D721Med (cell line): Measurements from ENCODE around the gene CLCF1.

Experiments
- DNase-seq: peaks from one replicate; pipeline ENCODE4 v3.0.0; 2011; ENCODE audit warnings: low spot score; ENCODE audit not compliant: insufficient read length
- FAIRE-seq: peaks from 2 replicates; lab custom pipeline; 2011; peaks lifted over from hg19 to GRCh38; lab: Jason Lieb, UNC
- CTCF ChIP-seq: IDR thresholded peaks from 2 replicates; pipeline ENCODE4 v1.5.1; 2012; ENCODE audit warnings: mild to moderate bottlenecking, control low read depth; ENCODE audit not compliant: insufficient read depth; ENCODE audit errors: missing control alignments

The CLCF1 gene

DNA sequence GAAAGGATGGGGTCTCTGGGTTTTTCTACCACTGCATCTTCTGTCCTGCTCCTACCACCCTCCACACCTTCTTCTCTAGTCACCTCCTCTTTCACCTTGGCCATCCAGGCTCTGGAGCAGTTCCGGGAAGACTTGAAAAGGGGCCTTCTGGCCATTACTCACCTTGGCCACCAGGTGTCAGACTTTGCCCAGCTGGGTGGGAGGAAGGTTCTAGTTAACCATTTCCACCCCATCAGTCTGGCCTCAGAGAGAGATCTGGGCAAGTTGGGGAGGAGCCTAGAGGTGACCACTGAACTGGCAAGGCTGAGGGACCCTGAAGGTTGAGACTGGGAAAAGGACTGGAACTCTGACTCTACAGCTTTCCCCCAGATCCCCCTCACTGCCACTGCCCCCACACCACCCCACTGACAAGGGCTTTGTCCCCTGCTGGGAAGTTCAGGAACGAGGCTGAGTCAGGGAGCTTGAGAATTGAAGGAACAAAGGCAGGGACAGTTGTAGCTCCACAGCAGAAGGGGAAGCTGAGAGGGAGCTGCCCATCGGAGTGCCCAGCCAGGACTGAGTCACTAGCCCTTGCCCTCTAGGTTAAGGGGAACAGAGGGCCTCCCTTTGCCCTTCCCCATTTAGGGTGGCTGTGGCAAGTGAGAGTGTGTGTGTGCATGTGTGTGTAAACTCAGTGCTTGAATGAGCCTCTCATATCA, 16.4 kb downstream of the CLCF1 start:
- DNase-seq: peak; percentile 87
- TF ChIP-seq CTCF: peak; percentile 93
- FAIRE-seq: no peak

DNA sequence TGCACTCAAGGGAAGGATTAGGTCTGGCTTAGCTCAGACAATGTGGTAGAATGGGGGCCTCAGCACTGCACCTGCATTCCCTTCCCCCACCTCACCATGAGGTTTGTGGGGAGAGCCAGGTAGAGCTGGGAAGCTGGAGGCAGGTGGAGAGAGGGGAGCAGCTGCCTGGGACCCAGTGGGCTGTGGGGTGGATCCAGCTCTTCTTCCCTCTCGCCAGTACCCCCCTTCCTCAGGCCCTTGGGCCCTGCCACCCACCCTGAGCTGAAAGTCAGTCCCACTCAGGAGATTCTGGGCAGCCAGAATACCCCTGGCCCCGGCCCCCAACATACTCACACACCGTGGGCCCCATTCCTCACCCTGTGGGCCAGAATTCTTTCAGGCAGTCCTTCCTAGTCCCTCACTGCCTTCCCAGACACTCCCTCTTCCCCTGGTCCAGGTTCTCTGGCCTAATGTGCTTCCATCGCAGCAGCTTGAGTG, 17.0 kb downstream of the CLCF1 start:
- no peak for TF ChIP-seq CTCF
- no peak for FAIRE-seq
- DNase-seq: peak; percentile 10

GRCh38 chr11:67355794-67356386, 17.5 kb downstream of the CLCF1 start:
- no peak for DNase-seq
- no peak for TF ChIP-seq CTCF
- no peak for FAIRE-seq

DNA sequence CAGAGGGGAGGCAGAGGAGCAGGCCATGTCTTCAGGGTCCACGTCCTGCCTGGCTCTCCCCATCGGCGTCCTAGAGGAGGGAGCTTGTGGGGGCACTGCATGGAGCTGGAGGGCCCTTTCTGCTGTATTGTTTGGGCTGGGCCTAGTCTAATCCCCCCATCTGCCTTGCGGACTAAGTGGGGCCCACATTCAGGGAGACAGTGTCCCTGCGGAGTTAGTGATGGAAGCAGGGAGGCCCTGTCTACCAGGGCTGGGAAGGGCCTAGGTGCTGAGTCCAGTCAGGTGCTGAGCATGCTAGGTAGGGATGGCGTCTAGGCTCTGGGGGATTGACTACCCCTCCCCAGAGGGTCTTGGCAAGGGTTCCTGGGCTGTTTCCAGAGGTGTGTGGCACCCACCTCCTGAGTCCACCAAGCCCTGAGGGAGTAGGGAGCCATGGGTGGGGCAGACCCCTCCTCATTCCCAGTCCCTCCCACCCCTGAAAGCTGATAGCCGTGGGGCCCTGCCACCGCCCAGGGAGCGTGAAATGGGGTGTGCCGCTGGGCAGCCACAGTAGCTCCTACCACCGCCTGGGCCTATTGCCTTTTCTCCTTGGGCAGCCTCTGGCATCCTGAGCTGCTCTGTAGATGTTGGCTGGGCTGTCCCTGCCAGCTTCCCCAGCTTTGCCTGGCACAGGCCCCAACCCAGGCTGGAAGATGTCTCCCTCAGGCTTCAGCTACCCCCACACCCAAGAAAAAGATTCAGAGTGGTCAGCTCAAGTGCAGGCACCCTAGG, 18.2 kb downstream of the CLCF1 start:
- DNase-seq: peak; percentile 3
- no peak for FAIRE-seq
- TF ChIP-seq CTCF: no peak

GRCh38 chr11:67354075-67355022, 19.0 kb downstream of the CLCF1 start:
- FAIRE-seq (no peak), DNase-seq (peak; percentile 9)
- TF ChIP-seq CTCF: no peak

DNA sequence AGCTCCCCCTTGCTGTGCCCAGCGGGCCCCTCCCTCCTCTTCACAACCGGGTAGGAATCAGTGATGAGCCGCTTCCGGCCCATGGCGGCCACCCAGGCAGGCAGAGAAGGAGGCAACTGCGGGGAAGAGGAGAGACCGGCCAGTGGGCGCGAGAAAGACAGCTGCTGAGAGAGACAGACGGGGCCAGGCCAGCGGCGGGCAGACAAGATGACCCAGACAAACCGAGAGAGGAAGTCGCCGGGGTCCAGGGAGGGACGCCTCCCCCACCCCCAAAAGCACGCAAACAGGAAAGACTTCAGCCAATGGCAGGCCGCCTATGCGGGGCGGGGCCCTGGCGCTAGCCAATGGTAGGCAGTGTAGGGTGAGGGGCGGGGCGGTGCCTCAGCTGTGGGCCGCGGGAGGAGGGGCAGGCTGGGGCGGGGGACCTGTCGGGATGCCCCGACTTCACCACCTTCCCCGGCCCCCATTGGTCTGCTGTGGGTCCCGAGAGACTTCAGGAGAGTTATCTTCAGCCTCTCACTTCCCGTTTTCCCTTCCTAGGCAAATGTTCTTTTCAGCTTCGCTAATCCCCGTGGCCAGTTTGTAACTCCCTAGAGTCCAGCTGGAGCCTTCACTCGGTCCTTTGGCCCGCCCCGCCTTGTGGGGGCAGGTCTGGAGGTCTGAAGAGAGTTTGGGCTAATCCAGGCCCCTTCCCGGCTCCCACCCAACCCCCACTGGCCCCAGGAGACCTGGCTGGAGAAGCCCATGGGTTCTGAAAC, 19.9 kb downstream of the CLCF1 start, which contains the start of gene POLD4:
TSS of gene POLD4 (minus strand) at position 230 of the 758 bp plus-strand sequence. CDS start at position 83, 147 bp downstream.
- TF ChIP-seq CTCF: no peak
- FAIRE-seq (no peak), DNase-seq (peak; percentile 96)
